Fibroblast of pulmonary artery (primary cell): ENCODE measurements around the gene RPL28.
A peak's percentile ranks its signal among the peaks of the same experiment; 100 is the strongest.

Source experiments
- DNase-seq: peaks from one replicate; pipeline ENCODE4 v3.0.0-alpha.2; 2010; ENCODE audit warnings: low read depth
- H3K4me3 ChIP-seq: replicated peaks from 2 replicates; pipeline ENCODE4 v1.5.1; 2011; ENCODE audit warnings: low read depth, mild to moderate bottlenecking, control low read depth, low read length, moderate library complexity
- TF ChIP-seq, protein P1 (sequence below): IDR thresholded peaks from 2 replicates; pipeline ENCODE4 v1.5.1; 2011; ENCODE audit warnings: mild to moderate bottlenecking, control low read depth, low read length, inconsistent platforms; ENCODE audit errors: missing control alignments

The RPL28 gene

DNA sequence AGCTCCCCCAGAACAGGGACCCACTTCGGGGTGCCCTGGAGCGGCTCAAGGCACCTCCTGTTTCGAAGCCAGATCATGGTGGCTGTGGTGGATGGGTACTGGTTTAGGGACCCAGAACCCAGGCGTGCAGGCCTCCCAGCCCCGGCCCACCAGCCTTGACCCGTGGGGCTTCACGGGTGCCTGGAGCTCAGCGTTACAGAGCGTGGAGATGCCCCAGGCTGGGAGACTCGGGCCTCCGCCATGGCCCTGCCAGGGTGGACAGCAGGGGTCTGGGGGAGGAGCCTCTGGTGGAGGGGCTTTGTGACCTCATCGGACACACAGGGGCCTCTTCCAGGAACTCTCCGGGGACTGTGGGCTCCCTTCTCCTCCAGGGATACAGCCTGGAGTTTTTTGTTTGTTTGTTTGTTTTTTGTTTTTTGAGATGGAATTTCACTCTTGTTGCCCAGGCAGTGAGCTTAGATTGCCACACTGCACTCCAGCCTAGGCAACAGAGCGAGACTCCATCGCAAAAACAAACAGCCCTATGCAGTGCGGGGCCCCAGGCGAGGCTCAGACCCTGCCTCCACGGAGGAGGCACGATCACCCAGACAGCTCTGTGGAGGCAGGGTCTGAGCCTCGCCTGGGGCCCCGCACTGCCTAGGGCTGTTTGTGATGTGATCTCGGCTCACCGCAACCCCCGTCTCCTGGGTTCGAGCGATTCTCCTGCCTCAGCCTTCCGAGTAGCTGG is 22.6 kb upstream of the RPL28 start, which contains the start of gene GARIN5B:
TSS of gene GARIN5B (minus strand) at position 271 of the 727 bp plus-strand sequence. CDS start at position 77, 194 bp downstream.
- TF ChIP-seq, protein P1, sequence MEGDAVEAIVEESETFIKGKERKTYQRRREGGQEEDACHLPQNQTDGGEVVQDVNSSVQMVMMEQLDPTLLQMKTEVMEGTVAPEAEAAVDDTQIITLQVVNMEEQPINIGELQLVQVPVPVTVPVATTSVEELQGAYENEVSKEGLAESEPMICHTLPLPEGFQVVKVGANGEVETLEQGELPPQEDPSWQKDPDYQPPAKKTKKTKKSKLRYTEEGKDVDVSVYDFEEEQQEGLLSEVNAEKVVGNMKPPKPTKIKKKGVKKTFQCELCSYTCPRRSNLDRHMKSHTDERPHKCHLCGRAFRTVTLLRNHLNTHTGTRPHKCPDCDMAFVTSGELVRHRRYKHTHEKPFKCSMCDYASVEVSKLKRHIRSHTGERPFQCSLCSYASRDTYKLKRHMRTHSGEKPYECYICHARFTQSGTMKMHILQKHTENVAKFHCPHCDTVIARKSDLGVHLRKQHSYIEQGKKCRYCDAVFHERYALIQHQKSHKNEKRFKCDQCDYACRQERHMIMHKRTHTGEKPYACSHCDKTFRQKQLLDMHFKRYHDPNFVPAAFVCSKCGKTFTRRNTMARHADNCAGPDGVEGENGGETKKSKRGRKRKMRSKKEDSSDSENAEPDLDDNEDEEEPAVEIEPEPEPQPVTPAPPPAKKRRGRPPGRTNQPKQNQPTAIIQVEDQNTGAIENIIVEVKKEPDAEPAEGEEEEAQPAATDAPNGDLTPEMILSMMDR: no peak
- no peak within 1 kb of the TSS for H3K4me3 ChIP-seq

DNA sequence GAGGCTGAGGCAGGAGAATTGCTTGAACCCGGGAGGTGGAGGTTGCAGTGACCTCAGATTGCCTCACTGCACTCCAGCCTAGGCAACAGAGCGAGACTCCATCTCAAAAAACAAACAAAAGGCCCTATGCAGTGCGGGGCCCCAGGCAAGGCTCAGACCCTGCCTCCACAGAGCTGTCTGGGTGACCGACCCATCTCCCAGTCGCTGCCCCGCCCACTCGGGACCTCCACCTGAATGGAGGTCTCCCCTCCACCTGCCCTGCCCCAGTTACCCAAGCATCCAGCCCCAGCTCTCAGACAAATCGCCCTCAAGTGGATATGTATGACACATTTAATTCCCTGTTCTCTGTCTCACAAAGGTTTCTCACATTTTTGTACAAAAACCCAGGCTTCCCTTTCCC is 20.5 kb upstream of the RPL28 start:
- TF ChIP-seq, protein P1: no peak
- H3K4me3 ChIP-seq: no peak overlapping the region
- no peak for DNase-seq

More for the DNA sequence above, 22.6 kb upstream of the RPL28 start, which contains the start of gene GARIN5B:
- no peak for DNase-seq

DNA sequence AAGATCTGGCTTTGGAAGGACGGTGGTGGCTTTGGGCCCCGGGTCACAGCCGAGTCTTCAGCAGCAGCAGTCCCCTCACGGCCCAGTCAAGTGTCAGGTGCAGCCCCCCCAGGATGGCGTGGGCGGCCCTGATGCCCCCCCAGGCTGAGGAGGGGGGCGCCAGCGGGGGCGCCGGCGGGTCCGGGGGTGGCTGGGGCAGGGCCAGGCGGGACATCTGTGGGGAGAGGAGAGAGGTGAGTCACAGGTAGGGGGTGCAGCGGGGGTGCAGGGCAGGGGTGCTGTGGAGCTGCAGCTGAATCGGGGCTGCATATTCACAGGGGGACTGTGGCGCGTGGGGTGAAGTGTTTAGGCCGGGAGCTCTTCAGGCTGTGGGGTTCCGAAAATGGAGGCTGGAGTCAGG is 19.8 kb upstream of the RPL28 start:
- TF ChIP-seq, protein P1: no peak
- DNase-seq: no peak
- no peak overlapping the region for H3K4me3 ChIP-seq

DNA sequence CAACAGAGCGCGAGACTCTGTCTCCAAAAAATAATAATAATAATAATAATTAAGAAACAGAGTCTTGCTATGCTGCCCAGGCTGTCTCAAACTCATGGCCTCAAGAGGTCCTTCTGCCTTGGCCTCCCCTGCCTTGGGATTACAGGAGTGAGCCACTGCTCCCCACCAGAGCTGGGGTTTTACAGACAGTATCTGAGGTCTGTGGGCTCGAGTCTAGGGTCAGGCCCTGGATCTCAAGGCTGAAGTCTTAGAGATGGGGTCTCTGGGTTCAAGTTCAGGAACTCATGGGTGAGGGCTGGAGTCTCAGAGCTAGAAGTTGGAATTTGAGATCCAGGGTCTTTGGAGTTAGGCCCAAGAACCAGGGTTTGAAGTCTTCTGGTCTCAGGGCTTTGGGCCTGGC is 18.9 kb upstream of the RPL28 start:
- TF ChIP-seq, protein P1: no peak
- no peak overlapping the region for H3K4me3 ChIP-seq
- DNase-seq: no peak

DNA sequence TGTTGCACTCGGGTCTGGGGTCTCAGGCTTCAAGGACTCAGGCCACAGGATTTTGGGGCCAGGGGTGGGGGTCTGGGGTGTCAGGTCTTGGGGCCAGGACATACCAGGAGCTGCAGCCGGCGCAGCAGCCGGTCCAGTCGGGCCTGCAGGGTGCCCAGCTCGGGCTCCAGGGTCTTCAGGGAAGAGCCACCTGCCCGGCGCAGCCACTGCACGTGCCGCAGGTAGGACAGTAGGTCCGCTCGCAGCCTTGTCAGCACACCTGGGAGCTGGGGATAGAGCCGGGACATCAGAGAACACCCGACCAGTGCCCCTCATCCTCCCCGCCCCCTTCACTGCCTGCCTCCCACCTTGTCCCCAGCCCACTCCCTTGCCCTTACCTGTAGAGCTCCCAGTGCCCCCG is 17.6 kb upstream of the RPL28 start:
- DNase-seq: no peak
- no peak overlapping the region for H3K4me3 ChIP-seq
- TF ChIP-seq, protein P1: no peak

DNA sequence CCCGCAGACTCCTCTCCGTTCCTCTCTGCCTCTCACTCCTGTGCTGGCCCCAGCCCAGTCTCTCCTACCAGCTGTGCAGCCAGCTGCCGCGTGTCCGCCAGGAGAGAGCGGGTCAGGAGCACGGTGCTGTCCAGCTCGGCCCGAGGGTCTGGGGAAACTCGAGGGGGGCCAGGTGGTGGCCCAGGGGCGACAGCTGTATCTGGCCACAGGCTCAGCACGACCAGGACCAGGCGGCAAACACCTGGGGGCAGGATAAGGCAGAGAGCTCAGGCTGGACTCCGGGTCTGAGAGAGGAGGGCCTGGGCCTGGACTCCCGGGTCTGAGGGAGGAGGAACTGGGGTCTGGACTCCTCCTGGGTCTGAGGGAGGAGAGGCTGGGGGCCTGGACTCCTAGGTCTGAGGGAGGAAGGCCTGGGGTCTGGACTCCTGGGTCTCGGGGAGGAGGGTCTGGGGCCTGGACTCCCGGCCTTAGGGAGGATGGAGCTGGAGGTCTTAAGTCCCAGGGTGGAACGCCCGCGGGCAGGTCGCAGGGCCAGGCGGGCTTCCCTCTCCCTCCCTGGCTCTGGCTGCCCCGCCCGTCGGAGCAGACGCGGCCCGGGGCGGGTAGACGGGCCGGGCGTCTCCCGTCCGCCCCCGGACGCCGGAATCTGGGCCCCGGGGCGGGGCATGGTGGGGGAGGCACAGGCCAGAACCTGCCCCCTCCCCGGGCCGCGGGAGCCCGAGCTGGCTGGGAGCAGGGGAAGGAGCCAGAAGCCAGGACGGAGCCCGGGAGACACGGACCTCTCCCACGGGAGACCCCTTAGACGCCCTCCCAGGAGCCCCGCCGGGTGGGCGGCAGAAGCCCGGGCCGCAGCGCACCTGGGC is 16.8 kb upstream of the RPL28 start:
- peak; percentile 41 for DNase-seq
- H3K4me3 ChIP-seq: peak overlapping the region; percentile 43
- TF ChIP-seq, protein P1: no peak
